Stimulated activated naive CD4-positive, alpha-beta T cell (primary cell): ENCODE measurements around the gene DOCK10.

ENCODE experiments used
- DNase-seq, 6 experiments: peaks; one replicate each; lab custom pipeline; 2025; lab: John Stamatoyannopoulos, UW

Gene DOCK10

GRCh38 chr2:224837066-224837465 lies 205.2 kb downstream of the DOCK10 start:
- no peak for DNase-seq

- no peak for DNase-seq
These were observed 206.0 kb downstream of the DOCK10 start for GRCh38 chr2:224836263-224836662.

GRCh38 chr2:224835405-224835804 lies 206.9 kb downstream of the DOCK10 start:
- DNase-seq = no peak

GRCh38 chr2:224833986-224834385 lies 208.3 kb downstream of the DOCK10 start:
- no peak for DNase-seq

GRCh38 chr2:224832207-224832606 lies 210.1 kb downstream of the DOCK10 start:
- DNase-seq = no peak

- no peak for DNase-seq
These were observed 210.7 kb downstream of the DOCK10 start for GRCh38 chr2:224831530-224831929.

- DNase-seq = no peak
These were observed 221.8 kb downstream of the DOCK10 start for GRCh38 chr2:224820283-224820991.

- no peak for DNase-seq
These were observed 223.2 kb downstream of the DOCK10 start for GRCh38 chr2:224819075-224819474.

GRCh38 chr2:224817676-224818075 lies 224.6 kb downstream of the DOCK10 start:
- no peak for DNase-seq

GRCh38 chr2:224816816-224817215 lies 225.5 kb downstream of the DOCK10 start:
- no peak for DNase-seq

- no peak for DNase-seq
These were observed 228.7 kb downstream of the DOCK10 start for GRCh38 chr2:224813578-224813977.

GRCh38 chr2:224807153-224807964 lies 234.9 kb downstream of the DOCK10 start:
- no peak for DNase-seq

- DNase-seq = no peak
These were observed 238.3 kb downstream of the DOCK10 start for GRCh38 chr2:224803930-224804329.

GRCh38 chr2:224802407-224802806 lies 239.9 kb downstream of the DOCK10 start:
- no peak for DNase-seq

GRCh38 chr2:224801360-224801759 lies 240.9 kb downstream of the DOCK10 start:
- DNase-seq = no peak

GRCh38 chr2:224799691-224800090 lies 242.6 kb downstream of the DOCK10 start:
- DNase-seq = no peak

- no peak for DNase-seq
These were observed 244.1 kb downstream of the DOCK10 start for GRCh38 chr2:224798180-224798579.

- DNase-seq = no peak
These were observed 245.5 kb downstream of the DOCK10 start for GRCh38 chr2:224796695-224797305.

GRCh38 chr2:224793946-224794345 lies 248.3 kb downstream of the DOCK10 start:
- DNase-seq = no peak

GRCh38 chr2:224786848-224787247 lies 255.4 kb downstream of the DOCK10 start:
- DNase-seq = no peak

- DNase-seq = no peak
These were observed 260.9 kb downstream of the DOCK10 start for GRCh38 chr2:224781400-224781799.

- DNase-seq = no peak
These were observed 261.4 kb downstream of the DOCK10 start for GRCh38 chr2:224780823-224781222.

- no peak for DNase-seq
These were observed 262.2 kb downstream of the DOCK10 start for GRCh38 chr2:224780106-224780505.
